A673 (cell line): Measurements from ENCODE around the gene MOB3A.

Source experiments
- EZH2 ChIP-seq: fragments of 200-600 bp; sonication (generic); IDR thresholded peaks from 2 replicates; pipeline ENCODE4 v1.6.1; 2017; ENCODE audit warnings: borderline replicate concordance, low read depth, mild to moderate bottlenecking, mixed read lengths, antibody characterized with exemption, low read length; ENCODE audit not compliant: poor library complexity, severe bottlenecking
- TF ChIP-seq, protein P1 (sequence below): fragments of 300-800, 200-600 bp; sonication (generic); conservative IDR thresholded peaks from 2 replicates; pipeline ENCODE4 v1.5.1; 2017; ENCODE audit warnings: low read depth, mild to moderate bottlenecking, antibody characterized with exemption, low read length, moderate library complexity, mixed read lengths

DNA sequence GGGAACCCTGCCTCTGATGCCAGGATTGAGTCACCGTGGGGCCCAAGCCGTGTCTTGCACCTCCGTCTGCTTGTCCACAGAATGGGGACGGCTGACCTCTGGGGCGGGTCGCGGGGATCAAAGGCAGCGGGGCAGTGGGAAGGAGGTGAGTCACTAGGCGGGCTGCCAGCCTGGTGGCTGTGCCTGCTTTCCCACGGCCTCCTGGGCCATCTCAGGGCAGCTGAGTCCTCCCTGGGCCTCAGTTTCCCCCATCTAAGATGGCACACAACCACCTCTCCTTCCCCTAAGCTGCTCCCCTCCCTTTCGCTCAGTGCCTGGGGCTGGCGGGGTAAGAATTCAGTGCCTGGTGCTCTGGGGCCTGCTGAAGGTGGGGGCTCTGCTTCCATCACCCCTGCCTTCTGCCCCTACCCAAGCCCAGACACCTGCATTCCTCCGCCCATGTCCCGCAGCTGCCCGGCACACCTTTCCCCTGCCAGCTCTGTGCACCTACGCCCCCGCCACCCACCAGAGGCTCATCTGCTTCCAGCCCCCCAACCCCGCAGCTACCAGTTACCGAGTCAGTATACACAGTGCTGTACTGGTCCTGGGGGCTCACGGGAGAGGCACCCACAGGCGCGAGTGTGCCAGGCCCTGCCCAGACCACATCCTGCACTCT is 48.5 kb downstream of the MOB3A start:
- TF ChIP-seq, protein P1, sequence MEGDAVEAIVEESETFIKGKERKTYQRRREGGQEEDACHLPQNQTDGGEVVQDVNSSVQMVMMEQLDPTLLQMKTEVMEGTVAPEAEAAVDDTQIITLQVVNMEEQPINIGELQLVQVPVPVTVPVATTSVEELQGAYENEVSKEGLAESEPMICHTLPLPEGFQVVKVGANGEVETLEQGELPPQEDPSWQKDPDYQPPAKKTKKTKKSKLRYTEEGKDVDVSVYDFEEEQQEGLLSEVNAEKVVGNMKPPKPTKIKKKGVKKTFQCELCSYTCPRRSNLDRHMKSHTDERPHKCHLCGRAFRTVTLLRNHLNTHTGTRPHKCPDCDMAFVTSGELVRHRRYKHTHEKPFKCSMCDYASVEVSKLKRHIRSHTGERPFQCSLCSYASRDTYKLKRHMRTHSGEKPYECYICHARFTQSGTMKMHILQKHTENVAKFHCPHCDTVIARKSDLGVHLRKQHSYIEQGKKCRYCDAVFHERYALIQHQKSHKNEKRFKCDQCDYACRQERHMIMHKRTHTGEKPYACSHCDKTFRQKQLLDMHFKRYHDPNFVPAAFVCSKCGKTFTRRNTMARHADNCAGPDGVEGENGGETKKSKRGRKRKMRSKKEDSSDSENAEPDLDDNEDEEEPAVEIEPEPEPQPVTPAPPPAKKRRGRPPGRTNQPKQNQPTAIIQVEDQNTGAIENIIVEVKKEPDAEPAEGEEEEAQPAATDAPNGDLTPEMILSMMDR = no peak
- no peak for TF ChIP-seq EZH2
